Gastroesophageal sphincter (tissue), 3 donors: ENCODE data around the gene DOK6.

Experiments used
- CTCF ChIP-seq, 4 experiments: fragments of 200-600 bp in 2 of 4; fragments of 450-650 bp in 2 of 4; sonication (generic) in 1 of 4; IDR thresholded peaks; one replicate each; pipeline ENCODE4 v1.5.1; 2017 to 2019; ENCODE audit warnings: antibody characterized with exemption in 4 of 4, mild to moderate bottlenecking in 2 of 4, moderate library complexity in 2 of 4
- POLR2A ChIP-seq, 2 donors: fragments of 450-650 bp; IDR thresholded peaks; one replicate each; pipeline ENCODE4 v1.6.1; 2017; ENCODE audit warnings: antibody characterized with exemption in 2 of 2, mild to moderate bottlenecking in 2 of 2, moderate library complexity in 1 of 2

GRCh38 chr18:69647702-69648101, 247.0 kb downstream of the DOK6 start:
- TF ChIP-seq POLR2A (IDR thresholded peaks at IDR 0.05) (no peak), CTCF (IDR thresholded peaks at IDR 0.05) (no peak)
